ENCODE data around the gene CTNNA1. TPM values are rescaled to one million over a fixed set of nuclear protein-coding genes. Genes with fewer than 3 reads are reported as not detected.

Gene CTNNA1
- total RNA-seq, 1 donor from 2014 or later: 359 TPM

DNA sequence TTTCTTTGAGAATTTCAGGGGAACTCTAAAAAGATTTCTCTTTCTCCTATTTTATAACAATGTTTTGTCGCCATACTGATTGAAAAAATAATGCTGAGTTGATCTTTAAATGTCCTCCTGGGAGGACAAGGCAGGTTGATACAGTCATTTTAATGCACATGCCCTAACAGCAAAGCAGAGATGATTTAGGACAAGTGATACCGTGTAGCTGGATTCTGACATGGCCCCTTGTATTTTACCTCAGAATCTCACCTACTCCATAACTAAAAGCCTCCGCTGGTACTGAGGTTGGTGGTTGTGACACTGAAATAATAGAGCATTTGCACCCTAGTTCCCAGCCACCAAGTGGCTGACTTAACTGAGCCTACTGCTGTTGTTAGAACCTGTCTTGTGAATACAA is 122.7 kb downstream of the CTNNA1 start:
- Mint-ChIP-seq H3K4me1 (ENCODE audit: low read depth, unreplicated experiment) (peaks cover 50% of the 10 kb centered on the region), H3K27ac (ENCODE audit: unreplicated experiment) (no peak overlapping the region), H3K36me3 (ENCODE audit: low read depth, unreplicated experiment) (peaks cover 3% of the 10 kb centered on the region), H3K9me3 (ENCODE audit: unreplicated experiment) (no peaks in the 10 kb centered on the region), H3K27me3 (ENCODE audit: low read depth, unreplicated experiment) (no peaks in the 10 kb centered on the region), H3K4me3 (ENCODE audit: unreplicated experiment) (no peak overlapping the region)
- Histone ChIP-seq H3K4me2 (ENCODE audit: low read length) (peak overlapping the region; percentile 86), H3K4me3 (ENCODE audit: insufficient read depth, low read depth, low read length) (no peak overlapping the region), H2AFZ (ENCODE audit: low read depth, low read length) (no peak overlapping the region), H3K9me3 (ENCODE audit: insufficient read depth, low read depth, low read length) (no peaks in the 10 kb centered on the region), H3K9ac (ENCODE audit: low read length) (peak overlapping the region; percentile 78), H4K20me1 (ENCODE audit: insufficient read depth, low read length) (peaks cover 93% of the 10 kb centered on the region), H3K27me3 (ENCODE audit: insufficient read depth, low read length) (no peaks in the 10 kb centered on the region), H3K27ac (ENCODE audit: low read depth, low read length) (peak overlapping the region; percentile 59), H3K4me1 (ENCODE audit: insufficient read depth, low read length) (peaks cover 41% of the 10 kb centered on the region), H3K79me2 (ENCODE audit: insufficient read depth, low read length) (peaks cover 97% of the 10 kb centered on the region), H3K36me3 (ENCODE audit: insufficient read depth, low read length) (no peaks in the 10 kb centered on the region)
- no peak for FAIRE-seq
- DNase-seq (ENCODE audit: low read depth): no peak
- TF ChIP-seq EZH2 (IDR thresholded peaks at IDR 0.05; ENCODE audit: insufficient read depth, low read length): no peak
- TF ChIP-seq, protein P1, sequence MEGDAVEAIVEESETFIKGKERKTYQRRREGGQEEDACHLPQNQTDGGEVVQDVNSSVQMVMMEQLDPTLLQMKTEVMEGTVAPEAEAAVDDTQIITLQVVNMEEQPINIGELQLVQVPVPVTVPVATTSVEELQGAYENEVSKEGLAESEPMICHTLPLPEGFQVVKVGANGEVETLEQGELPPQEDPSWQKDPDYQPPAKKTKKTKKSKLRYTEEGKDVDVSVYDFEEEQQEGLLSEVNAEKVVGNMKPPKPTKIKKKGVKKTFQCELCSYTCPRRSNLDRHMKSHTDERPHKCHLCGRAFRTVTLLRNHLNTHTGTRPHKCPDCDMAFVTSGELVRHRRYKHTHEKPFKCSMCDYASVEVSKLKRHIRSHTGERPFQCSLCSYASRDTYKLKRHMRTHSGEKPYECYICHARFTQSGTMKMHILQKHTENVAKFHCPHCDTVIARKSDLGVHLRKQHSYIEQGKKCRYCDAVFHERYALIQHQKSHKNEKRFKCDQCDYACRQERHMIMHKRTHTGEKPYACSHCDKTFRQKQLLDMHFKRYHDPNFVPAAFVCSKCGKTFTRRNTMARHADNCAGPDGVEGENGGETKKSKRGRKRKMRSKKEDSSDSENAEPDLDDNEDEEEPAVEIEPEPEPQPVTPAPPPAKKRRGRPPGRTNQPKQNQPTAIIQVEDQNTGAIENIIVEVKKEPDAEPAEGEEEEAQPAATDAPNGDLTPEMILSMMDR (IDR thresholded peaks at IDR 0.05; ENCODE audit: insufficient read depth, low read depth, low read length): no peak

DNA sequence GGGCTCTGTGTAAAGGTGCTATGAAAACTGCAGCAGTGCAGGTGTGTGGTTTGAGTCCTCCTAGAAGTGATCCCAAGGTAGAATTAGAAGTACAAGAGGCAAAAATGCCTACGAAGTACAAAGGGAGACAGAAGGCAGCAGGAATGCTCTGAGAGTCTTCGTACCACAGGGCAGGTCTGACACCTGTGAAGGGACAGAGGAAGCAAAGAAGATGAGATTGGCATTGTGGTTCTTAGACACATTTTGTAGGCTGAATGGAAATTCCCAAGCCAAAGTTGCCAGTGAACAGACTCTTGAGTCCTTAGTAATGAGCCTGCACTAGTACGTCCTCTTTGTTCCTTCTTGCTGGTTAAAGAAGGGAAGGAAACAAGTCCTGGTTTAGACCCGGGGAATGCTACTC is 123.6 kb downstream of the CTNNA1 start:
- H3K4me3 Mint-ChIP-seq (ENCODE audit: unreplicated experiment): no peak overlapping the region
- H4K20me1 ChIP-seq (ENCODE audit: insufficient read depth, low read length): peaks cover 93% of the 10 kb centered on the region
- no peak for DNase-seq (ENCODE audit: low read depth)
- peaks cover 4% of the 10 kb centered on the region for H3K36me3 Mint-ChIP-seq (ENCODE audit: low read depth, unreplicated experiment)
- H3K27ac Mint-ChIP-seq (ENCODE audit: unreplicated experiment): no peak overlapping the region
- no peaks in the 10 kb centered on the region for H3K9me3 ChIP-seq (ENCODE audit: insufficient read depth, low read depth, low read length)
- H3K4me2 ChIP-seq (ENCODE audit: low read length): no peak overlapping the region
- peaks cover 33% of the 10 kb centered on the region for H3K4me1 ChIP-seq (ENCODE audit: insufficient read depth, low read length)
- no peak overlapping the region for H3K27ac ChIP-seq (ENCODE audit: low read depth, low read length)
- H3K36me3 ChIP-seq (ENCODE audit: insufficient read depth, low read length): no peaks in the 10 kb centered on the region
- H3K9me3 Mint-ChIP-seq (ENCODE audit: unreplicated experiment): no peaks in the 10 kb centered on the region
- H3K79me2 ChIP-seq (ENCODE audit: insufficient read depth, low read length): peaks cover 97% of the 10 kb centered on the region
- TF ChIP-seq, protein P1 (IDR thresholded peaks at IDR 0.05; ENCODE audit: insufficient read depth, low read depth, low read length): no peak
- no peak for TF ChIP-seq EZH2 (IDR thresholded peaks at IDR 0.05; ENCODE audit: insufficient read depth, low read length)
- no peaks in the 10 kb centered on the region for H3K27me3 ChIP-seq (ENCODE audit: insufficient read depth, low read length)
- no peak overlapping the region for H3K9ac ChIP-seq (ENCODE audit: low read length)
- peaks cover 42% of the 10 kb centered on the region for H3K4me1 Mint-ChIP-seq (ENCODE audit: low read depth, unreplicated experiment)
- H3K27me3 Mint-ChIP-seq (ENCODE audit: low read depth, unreplicated experiment): no peaks in the 10 kb centered on the region
- no peak for FAIRE-seq
- no peak overlapping the region for H3K4me3 ChIP-seq (ENCODE audit: insufficient read depth, low read depth, low read length)
- H2AFZ ChIP-seq (ENCODE audit: low read depth, low read length): no peak overlapping the region

DNA sequence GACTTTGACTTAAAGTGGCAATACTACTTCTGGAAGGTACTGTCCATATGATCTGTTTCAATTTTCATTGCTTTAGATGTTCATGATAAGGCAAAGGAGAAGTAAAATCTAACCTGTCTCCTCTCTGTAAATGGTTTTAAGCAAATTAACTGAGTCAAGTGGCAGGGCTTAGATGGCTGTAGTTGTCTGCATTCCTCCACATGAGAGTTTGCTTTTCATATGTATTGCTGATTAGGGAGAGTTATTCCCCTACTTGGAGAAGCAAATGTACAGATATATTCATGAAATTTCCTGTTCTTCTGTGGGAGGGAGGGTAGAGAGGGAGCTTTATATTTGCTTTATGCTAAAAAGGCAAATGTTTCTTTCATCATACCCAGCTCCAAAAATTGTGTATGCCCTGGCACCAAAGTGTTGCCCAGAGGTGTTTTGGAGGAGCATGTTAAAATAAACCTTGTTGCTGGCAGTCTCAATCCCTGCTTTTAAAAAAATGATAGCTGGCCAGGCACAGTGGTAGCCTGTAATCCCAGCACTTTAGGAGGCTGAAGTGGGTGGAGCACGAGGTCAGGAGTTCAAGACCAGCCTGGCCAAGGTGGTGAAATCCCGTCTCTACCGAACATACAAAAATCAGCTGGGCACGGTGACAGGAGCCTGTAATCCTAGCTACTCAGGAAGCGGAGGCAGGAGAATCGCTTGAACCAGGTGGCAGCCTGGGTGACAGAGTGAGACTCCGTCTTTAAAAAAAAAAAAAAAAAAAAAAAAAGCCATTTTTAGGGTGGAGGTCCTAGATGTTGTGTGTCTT is 125.4 kb downstream of the CTNNA1 start:
- no peaks in the 10 kb centered on the region for H3K9me3 Mint-ChIP-seq (ENCODE audit: unreplicated experiment)
- FAIRE-seq: no peak
- H3K36me3 Mint-ChIP-seq (ENCODE audit: low read depth, unreplicated experiment): peaks cover 4% of the 10 kb centered on the region
- no peaks in the 10 kb centered on the region for H3K27me3 Mint-ChIP-seq (ENCODE audit: low read depth, unreplicated experiment)
- H3K4me1 ChIP-seq (ENCODE audit: insufficient read depth, low read length): peaks cover 22% of the 10 kb centered on the region
- TF ChIP-seq, protein P1 (IDR thresholded peaks at IDR 0.05; ENCODE audit: insufficient read depth, low read depth, low read length): no peak
- TF ChIP-seq EZH2 (IDR thresholded peaks at IDR 0.05; ENCODE audit: insufficient read depth, low read length): no peak
- no peak overlapping the region for H3K4me2 ChIP-seq (ENCODE audit: low read length)
- no peak overlapping the region for H3K9ac ChIP-seq (ENCODE audit: low read length)
- peaks cover 96% of the 10 kb centered on the region for H3K79me2 ChIP-seq (ENCODE audit: insufficient read depth, low read length)
- H3K36me3 ChIP-seq (ENCODE audit: insufficient read depth, low read length): no peaks in the 10 kb centered on the region
- no peak overlapping the region for H2AFZ ChIP-seq (ENCODE audit: low read depth, low read length)
- no peak overlapping the region for H3K4me3 Mint-ChIP-seq (ENCODE audit: unreplicated experiment)
- H4K20me1 ChIP-seq (ENCODE audit: insufficient read depth, low read length): peaks cover 93% of the 10 kb centered on the region
- no peaks in the 10 kb centered on the region for H3K9me3 ChIP-seq (ENCODE audit: insufficient read depth, low read depth, low read length)
- H3K27ac Mint-ChIP-seq (ENCODE audit: unreplicated experiment): no peak overlapping the region
- H3K27me3 ChIP-seq (ENCODE audit: insufficient read depth, low read length): no peaks in the 10 kb centered on the region
- no peak overlapping the region for H3K4me3 ChIP-seq (ENCODE audit: insufficient read depth, low read depth, low read length)
- no peak for DNase-seq (ENCODE audit: low read depth)
- H3K27ac ChIP-seq (ENCODE audit: low read depth, low read length): no peak overlapping the region
- peaks cover 29% of the 10 kb centered on the region for H3K4me1 Mint-ChIP-seq (ENCODE audit: low read depth, unreplicated experiment)

Measured in astrocyte (in vitro differentiated cells and primary cell).